Measurements from ENCODE around the gene PTPRU.

The PTPRU gene

DNA sequence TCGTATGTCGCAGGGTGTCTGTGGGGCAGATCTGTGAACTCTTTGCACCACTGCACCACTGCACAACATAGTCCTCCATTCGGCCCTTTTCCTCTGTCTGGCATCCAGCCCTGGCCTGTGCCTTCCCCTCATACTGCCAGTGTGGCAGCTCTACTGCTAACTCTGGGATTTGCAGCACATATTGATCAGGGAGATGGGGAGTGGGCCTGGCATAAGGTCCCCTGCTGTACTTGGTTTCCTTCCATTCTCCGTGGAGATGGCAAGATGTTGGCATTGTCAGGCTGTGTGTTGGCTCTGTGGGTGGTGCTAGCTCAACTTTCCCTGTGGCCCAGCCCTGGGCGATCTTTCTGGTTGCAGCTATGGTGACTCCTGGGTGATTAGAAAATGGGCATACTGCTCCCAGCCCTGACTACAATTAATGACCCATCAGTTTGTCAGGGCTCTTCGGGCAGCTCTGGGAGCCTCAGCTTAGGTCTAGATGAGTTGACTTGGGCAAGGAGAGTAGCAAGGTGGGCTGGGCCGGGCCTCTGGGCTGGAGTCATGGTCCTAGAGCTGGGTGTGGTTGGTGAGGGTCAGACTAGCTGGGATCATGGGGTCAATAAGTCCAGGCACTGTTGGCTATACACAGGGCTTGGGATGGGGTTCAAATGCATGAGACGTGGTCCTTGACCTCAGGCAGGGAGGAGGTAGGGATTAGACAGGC, 11.4 kb downstream of the PTPRU start:
- DNase-seq = no peak

DNA sequence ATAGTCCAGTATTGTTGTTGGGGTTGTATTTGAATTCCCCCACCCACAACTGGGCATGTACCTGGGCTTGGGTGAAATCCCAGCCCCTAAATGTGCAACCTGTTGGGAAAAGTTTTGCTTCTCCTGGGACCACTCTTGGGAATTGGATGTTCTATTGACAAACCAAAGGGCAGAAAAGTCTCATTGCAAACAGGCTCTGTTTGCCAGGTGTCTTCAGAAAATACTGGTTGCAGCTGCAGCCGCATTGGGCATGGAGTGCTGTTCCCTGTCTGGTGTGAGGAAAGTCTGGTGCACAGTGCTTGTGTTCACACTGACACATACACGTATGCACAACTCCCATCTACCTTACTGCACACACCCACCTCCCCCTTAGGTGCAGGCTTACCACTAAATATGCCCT, 12.1 kb downstream of the PTPRU start:
- DNase-seq = no peak

DNA sequence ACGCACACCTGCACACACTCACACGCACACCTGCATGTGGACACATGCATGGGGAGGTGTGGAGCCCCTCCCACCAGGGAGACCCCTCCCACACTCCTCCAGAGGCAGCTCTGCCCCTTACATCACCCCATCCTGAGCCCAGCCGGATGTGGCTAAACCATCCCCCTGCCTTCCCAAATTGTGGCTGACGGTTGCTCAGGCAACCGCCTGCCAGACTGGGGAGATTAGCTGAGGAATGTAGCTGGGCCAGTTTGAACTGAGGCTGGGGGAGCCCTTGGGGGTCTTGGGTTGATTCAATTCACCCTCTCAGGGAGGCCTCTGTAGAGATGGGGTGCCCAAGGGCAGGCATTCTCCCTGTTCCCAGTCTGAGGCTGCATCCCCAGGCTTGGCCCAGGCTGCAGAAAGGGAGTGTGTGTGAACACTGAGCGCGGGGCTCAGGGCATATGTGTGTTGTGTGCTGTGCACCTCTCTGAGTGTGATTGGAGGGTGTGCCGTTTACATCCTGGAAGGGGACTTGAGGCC, 12.9 kb downstream of the PTPRU start:
- DNase-seq = peak; percentile 78

GRCh38 chr1:29249951-29250581, 13.7 kb downstream of the PTPRU start:
- no peak for DNase-seq

- no peak for DNase-seq
These were observed 15.1 kb downstream of the PTPRU start for GRCh38 chr1:29251164-29252124.

DNA sequence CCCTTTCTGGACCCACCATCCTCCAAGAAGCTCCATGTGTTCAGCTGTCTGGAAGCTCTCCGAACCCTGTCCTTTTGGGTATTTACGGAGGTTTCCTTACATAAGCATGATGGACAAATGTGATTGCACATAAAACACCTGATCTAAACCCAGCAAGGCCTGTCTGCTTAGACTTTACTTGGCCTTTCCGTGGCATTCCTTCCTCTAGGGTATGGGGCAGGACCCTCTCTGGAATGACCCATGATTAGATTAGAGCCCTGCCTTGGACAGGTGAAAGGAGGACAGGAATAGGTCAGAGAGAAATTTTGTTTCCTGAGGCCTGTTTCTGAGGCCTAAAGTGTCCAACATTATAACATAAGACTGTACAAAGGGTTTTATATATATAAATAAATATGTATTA, 16.9 kb downstream of the PTPRU start:
- DNase-seq = no peak

GRCh38 chr1:29254346-29254745, 18.0 kb downstream of the PTPRU start:
- no peak for DNase-seq

DNA sequence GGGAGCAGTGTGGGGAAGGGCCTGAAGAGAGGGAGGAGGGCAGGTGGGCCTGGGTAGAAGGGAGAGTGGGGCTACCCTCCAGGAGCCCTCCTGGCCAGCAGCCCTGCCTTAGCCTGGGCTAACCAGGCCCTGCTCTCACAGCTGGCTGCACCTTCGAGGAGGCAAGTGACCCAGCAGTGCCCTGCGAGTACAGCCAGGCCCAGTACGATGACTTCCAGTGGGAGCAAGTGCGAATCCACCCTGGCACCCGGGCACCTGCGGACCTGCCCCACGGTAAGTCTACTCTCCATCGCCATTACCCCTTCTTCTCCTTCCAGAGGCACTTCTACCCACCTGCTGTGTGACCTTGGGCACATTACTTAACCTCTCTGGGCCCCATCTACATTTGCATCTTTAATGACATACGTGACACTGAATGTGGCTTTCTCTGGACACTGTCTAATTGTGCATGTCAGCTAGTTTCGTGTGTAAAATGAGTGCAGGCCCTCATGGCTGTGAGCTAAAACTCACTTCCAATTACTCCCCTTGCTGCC, 18.9 kb downstream of the PTPRU start:
- DNase-seq = peak; percentile 22

GRCh38 chr1:29256394-29256793, 20.1 kb downstream of the PTPRU start:
- no peak for DNase-seq

DNA sequence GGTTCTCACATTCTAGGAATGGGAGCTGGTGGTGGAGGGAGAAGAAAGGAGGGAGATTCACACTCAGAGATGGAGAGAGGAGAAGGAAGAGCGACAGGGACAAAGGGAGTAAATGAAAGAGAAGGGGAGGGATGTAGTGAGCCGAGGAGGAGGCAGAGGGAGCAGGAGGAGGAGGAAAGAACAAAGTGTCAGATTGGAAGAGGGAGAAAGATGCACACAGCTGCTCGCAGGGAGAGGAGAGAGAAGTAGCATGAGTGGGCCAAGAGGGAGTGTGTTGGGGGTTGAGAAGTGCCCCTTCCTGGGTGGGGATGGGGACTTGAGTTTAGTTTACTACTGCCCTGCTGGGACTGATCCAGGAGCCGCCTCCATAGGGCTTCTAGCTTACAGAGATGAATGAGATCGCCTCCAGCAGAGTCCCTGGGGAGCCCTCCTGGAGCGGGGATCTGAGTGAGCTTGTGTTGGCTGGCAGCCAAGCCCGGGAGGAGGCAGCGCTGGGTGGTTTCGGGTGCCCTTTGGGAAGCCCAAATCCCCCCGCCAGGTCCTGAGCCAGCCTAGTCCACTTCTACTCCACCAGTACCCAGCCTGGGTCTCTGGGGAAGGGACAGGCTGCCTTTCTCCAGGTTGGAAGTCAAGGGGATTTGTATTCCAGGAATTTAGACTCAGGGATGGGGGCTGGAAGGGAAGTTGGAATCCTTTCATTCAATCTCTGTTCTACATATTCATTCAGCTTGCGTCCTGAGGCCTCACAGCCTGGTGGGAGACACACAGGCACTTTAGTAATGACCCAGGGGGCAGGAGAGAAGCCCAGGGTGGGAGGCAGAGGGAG, 20.9 kb downstream of the PTPRU start:
- DNase-seq = no peak

DNA sequence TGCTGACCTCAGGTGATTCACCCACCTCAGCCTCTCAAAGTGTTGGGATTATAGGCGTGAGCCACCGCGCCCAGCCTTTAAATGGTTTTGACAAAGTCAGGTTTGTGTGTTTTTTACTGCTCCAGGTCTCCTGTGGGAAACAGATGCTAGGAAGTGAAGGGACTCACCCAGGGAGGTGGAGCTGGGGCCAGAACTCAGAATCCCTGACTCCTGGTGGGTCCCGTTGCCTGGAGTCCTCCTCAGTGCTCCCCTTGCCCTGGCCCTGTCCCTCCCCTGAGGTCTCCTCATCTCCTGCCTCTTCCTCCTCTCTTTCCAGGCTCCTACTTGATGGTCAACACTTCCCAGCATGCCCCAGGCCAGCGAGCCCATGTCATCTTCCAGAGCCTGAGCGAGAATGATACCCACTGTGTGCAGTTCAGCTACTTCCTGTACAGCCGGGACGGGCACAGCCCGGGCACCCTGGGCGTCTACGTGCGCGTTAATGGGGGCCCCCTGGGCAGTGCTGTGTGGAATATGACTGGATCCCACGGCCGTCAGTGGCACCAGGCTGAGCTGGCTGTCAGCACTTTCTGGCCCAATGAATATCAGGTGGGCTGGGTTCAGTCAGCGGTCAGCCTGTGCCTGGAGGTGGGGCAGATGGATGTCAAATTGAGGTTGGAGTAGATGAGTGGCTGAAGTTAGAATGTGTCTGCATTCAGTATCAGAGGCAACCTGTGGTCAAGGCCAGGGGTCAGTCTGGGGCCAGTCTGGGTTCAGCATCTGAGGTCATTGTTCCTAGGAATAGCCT, 22.1 kb downstream of the PTPRU start:
- DNase-seq = no peak

DNA sequence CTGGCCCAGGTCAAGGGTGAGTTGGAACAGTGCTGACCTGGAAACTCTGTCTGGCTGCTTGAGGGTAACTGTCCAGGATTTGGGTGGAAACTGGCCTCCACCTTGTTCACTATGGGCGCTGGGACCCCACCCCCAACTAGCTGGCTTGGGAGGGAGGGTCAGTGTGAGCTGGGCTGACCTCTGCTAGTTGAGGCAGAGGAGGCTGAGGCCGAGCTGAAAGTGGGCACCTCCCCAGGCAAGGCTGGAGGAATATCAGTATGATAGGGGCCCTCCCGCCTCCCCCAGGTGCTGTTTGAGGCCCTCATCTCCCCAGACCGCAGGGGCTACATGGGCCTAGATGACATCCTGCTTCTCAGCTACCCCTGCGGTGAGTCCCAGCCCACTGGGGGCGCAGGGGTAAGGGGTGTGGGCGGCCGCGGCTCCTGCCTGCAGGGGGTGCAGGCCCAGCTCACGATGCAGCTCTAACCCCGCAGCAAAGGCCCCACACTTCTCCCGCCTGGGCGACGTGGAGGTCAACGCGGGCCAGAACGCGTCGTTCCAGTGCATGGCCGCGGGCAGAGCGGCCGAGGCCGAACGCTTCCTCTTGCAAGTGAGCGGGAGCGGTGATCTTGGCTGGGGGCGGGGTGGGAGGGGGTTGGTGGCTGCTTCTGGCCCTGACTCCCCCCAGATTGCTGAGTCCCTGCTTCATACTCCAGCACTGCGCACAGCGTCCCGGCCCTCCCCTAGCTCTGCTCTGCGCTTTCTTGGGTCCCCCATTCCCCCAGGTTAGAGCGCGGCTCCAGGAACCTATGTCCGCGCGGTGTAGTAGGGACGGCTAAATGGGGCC, 22.9 kb downstream of the PTPRU start:
- no peak for DNase-seq

DNA sequence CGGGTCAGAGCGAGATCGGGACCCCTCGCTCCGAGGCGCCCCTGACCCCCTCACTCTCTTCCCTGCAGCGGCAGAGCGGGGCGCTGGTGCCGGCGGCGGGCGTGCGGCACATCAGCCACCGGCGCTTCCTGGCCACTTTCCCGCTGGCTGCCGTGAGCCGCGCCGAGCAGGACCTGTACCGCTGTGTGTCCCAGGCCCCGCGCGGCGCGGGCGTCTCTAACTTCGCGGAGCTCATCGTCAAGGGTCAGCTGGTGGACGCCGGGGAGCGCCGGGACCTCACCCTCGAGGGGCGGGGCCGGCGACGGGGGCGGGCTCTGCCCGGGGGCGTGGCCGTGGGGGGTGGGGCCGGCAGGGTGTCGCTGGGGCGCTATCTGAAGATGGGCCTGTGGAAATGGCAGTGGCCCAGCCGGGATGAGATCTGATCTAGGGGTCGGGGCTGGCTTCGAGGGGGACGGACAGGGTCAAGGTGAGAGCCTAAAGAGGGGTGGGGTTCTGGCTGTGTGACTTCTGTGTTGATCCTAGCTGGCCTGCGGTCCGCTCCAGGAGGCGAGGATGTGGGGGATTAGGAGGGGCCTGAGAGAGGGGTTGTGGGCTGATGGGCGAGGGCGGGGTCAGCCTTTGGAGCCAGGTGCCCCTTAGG, 23.6 kb downstream of the PTPRU start:
- peak; percentile 61 for DNase-seq

GRCh38 chr1:29260531-29260930, 24.2 kb downstream of the PTPRU start:
- no peak for DNase-seq

- DNase-seq = no peak
These were observed 28.6 kb downstream of the PTPRU start for GRCh38 chr1:29264773-29265389.

GRCh38 chr1:29266912-29267311, 30.6 kb downstream of the PTPRU start:
- DNase-seq = no peak

GRCh38 chr1:29267321-29268070, 31.2 kb downstream of the PTPRU start:
- DNase-seq = no peak

GRCh38 chr1:29269382-29269781, 33.1 kb downstream of the PTPRU start:
- DNase-seq = peak; percentile 73

Measured in left hindlimb (tissue), 1 donor.